ENCODE results near the gene FBXL12. TPM values are rescaled to one million over a fixed set of nuclear protein-coding genes. Genes with fewer than 3 reads are reported as not detected.
A peak's percentile ranks its signal among the peaks of the same experiment; 100 is the strongest.

The FBXL12 gene
- total RNA-seq, 6 donors from 2014 or later, result 14.8 to 48.2 (median 32.3) TPM

- Histone ChIP-seq H3K4me3 (peak overlapping the region; percentile 91 to 100 (median 92)), H3K4me1 (peaks cover 8 to 18% (median 13%) of the 10 kb centered on the region in 4 donors), H3K27ac (peak overlapping the region; percentile 47 to 87 (median 77)), H3K36me3 (peaks cover 0 to 28% (median 23%) of the 10 kb centered on the region in 4 donors), H3K9me3 (no peaks in the 10 kb centered on the region), H3K27me3 (no peaks in the 10 kb centered on the region)
- 0 to 3% methylated on average over 8 to 21 of the region's 28 CpGs for WGBS, 2 donors
- DNase-seq, result no peak
- ATAC-seq (ENCODE audit: low FRiP score in 2 of 2), result peak in 1 of 2 donors; percentile 40
- TF ChIP-seq POLR2AphosphoS5 (IDR thresholded peaks at IDR 0.05) (no peak), CTCF (IDR thresholded peaks at IDR 0.05) (no peak), EP300 (IDR thresholded peaks at IDR 0.05) (no peak), POLR2A (IDR thresholded peaks at IDR 0.05) (no peak)
Observed at GRCh38 chr19:9835507-9835949, 16.6 kb upstream of the FBXL12 start.

GRCh38 chr19:9834726-9835506 lies 16.0 kb upstream of the FBXL12 start, which contains the start of gene PIN1:
Gene PIN1, plus strand, starts transcription at chr19:9835318. Its CDS starts 27 bp downstream, at chr19:9835345.
- no peaks in the 10 kb centered on the region for H3K9me3 ChIP-seq
- WGBS, 2 donors, result 0 to 1% methylated on average over 30 to 42 of the region's 73 CpGs
- DNase-seq (peak; percentile 99 to 100), ATAC-seq (ENCODE audit: low FRiP score in 2 of 2) (peak; percentile 99 to 100)
- peak within 1 kb of the TSS; percentile 91 to 100 (median 92) for H3K4me3 ChIP-seq
- no peaks in the 10 kb centered on the region for H3K27me3 ChIP-seq
- TF ChIP-seq POLR2A (IDR thresholded peaks at IDR 0.05) (peak in 1 of 4 donors; percentile 58), CTCF (IDR thresholded peaks at IDR 0.05) (peak; percentile 42 to 82 (median 68)), POLR2AphosphoS5 (IDR thresholded peaks at IDR 0.05) (peak; percentile 53 to 63), EP300 (IDR thresholded peaks at IDR 0.05) (no peak)
- peaks cover 0 to 28% (median 22%) of the 10 kb centered on the region in 4 donors for H3K36me3 ChIP-seq
- peaks cover 8 to 18% (median 13%) of the 10 kb centered on the region in 4 donors for H3K4me1 ChIP-seq
- H3K27ac ChIP-seq, result peak within 1 kb of the TSS; percentile 47 to 87 (median 77)

DNA sequence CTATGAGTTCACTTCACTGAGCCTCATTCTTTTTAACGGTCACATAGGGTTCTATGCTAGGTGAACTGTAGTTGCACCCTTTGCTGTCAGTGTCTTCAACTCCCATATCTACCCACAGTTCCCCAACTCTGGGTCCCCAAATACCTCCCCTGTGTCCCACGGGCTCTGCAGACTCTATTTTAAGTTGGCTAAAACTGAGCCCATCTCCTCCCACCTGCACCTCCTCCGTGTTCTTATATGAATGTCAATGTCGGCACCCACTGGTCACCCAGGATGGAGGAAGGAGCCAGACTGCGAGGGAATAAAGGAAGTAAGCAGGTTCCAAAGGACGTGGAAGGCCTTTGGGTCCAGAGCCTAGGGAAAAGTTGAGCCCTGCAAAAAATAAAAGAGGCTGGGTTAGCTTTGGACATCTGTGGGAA lies 15.4 kb upstream of the FBXL12 start:
- no peak for TF ChIP-seq CTCF (IDR thresholded peaks at IDR 0.05)
- Histone ChIP-seq H3K4me1 (peaks cover 8 to 22% (median 14%) of the 10 kb centered on the region in 4 donors), H3K27me3 (no peaks in the 10 kb centered on the region), H3K4me3 (peak overlapping the region; percentile 48 to 100 (median 92)), H3K27ac (peak overlapping the region in 2 of 4 donors; percentile 25 to 87), H3K9me3 (no peaks in the 10 kb centered on the region), H3K36me3 (peaks cover 0 to 28% (median 21%) of the 10 kb centered on the region in 4 donors)
- WGBS, 2 donors, result 74 to 78% methylated on average over 6 of the region's 6 CpGs
- ATAC-seq (ENCODE audit: low FRiP score in 2 of 2), result no peak
- DNase-seq, result no peak

DNA sequence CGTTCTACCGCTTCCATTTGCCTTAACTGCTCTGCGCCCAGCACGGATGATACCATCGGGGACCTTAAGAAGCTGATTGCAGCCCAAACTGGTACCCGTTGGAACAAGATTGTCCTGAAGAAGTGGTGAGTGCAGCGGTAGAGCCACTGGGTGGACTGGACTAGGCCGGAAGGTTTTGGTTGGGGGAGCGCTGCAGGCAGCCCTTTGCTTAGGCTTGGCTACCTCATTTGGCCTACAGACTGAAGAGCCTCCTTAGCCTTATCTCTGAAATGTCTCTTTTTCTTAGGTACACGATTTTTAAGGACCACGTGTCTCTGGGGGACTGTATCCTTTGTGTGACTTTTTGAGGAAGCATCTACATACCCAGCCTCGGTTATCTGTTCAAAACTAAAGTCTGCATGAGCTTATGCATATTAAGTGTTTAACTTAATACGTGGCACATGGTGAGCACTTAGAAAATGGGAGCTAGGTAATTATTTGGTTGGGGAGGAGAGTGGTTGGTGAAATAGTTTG lies 9.7 kb upstream of the FBXL12 start:
- WGBS, 2 donors, result 30 to 31% methylated on average over 7 to 13 of the region's 13 CpGs
- Histone ChIP-seq H3K4me3 (peak overlapping the region; percentile 77 to 94 (median 84)), H3K9me3 (no peaks in the 10 kb centered on the region), H3K36me3 (peaks cover 0 to 20% (median 14%) of the 10 kb centered on the region in 4 donors), H3K27me3 (no peaks in the 10 kb centered on the region), H3K4me1 (peaks cover 23 to 35% (median 25%) of the 10 kb centered on the region in 4 donors), H3K27ac (peak overlapping the region; percentile 75 to 88 (median 84))
- TF ChIP-seq CTCF (IDR thresholded peaks at IDR 0.05) (no peak), EP300 (IDR thresholded peaks at IDR 0.05) (no peak), POLR2AphosphoS5 (IDR thresholded peaks at IDR 0.05) (no peak), POLR2A (IDR thresholded peaks at IDR 0.05) (no peak)
- no peak for DNase-seq
- no peak for ATAC-seq (ENCODE audit: low FRiP score in 2 of 2)

Data from upper lobe of left lung (tissue), 6 donors.